Activated naive CD4-positive, alpha-beta T cell treated with anti-CD3 and anti-CD28 coated beads for 36 hours (primary cell): ENCODE measurements around the gene SLBP. TPM values are rescaled to one million over a fixed set of nuclear protein-coding genes. Genes with fewer than 3 reads are reported as not detected.

Experiments used
- CTCF ChIA-PET: fragments of 350-600 bp; sonication (Branson Sonifier 250); formaldehyde crosslinking; loops from one replicate; lab custom pipeline; 2021; ENCODE audit warnings: antibody characterized with exemption; lab: Charles Lee
- DNase-seq: peaks from one replicate; pipeline ENCODE4 v3.0.0-alpha.2; 2020
- H3K27ac Mint-ChIP-seq: one replicate; pipeline ENCODE4 v1.8.0; 2021; ENCODE audit warnings: mild to moderate bottlenecking, mixed read lengths
- H3K27me3 Mint-ChIP-seq: one replicate; pipeline ENCODE4 v1.8.0; 2021; ENCODE audit warnings: low read depth, mixed read lengths
- H3K36me3 Mint-ChIP-seq: one replicate; pipeline ENCODE4 v1.8.0; 2021; ENCODE audit warnings: low read depth, mixed read lengths
- H3K4me1 Mint-ChIP-seq: one replicate; pipeline ENCODE4 v1.8.0; 2021; ENCODE audit warnings: low read depth, mixed read lengths
- H3K4me3 Mint-ChIP-seq: one replicate; pipeline ENCODE4 v1.8.0; 2021; ENCODE audit warnings: mild to moderate bottlenecking, moderate library complexity, mixed read lengths
- H3K9me3 Mint-ChIP-seq: one replicate; pipeline ENCODE4 v1.8.0; 2021; ENCODE audit warnings: mixed read lengths
- intact Hi-C: fragments of 100-400 bp; cut with micrococcal nuclease; formaldehyde crosslinking; loops from one replicate; pipeline ENCODE4 v1.15.1; 2023
- total RNA-seq, 2 experiments: library from RNA; stranded (reverse); gene quantifications; one replicate each; pipeline ENCODE4 v1.2.3, GENCODE V29; 2021

SLBP gene
- total RNA-seq, 2 experiments from 2014 or later: 75.4 to 77.1 TPM

DNA sequence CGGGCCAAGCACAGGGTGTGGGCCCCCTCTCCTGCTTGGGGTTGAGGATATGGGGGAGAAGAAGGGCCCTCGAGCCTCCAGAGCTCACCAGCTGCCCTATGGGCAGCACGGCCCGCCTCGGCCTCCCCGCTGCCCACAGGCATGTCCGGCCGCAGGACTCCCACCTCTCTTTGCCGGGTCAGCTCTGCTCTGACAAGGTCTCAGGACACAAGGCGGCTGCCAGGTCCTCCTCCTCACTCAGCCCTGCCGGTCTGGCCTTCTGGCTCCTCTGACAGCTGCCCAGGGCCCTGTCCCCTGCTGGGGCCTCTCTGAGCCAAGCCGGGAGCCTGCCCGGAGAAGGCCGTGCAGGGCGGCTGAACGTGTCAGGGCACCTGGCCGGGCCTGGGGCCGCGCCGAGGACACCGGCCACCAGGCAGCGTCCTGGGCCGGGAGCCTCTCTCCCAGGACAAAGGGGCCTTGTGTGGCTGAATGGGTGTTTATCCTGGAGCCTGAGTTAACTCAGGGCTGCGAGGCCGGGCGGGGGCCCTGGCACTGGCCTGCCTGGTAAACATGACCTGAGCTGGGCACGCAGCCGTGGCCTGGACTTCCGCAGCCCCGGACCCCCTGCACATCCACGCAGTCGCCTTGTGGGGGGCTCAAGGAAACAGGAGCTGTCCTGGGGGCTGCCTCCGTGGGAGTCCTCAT is 34.9 kb upstream of the SLBP start:
- Mint-ChIP-seq H3K36me3 (peaks cover 14% of the 10 kb centered on the region), H3K4me3 (no peak overlapping the region), H3K9me3 (no peaks in the 10 kb centered on the region), H3K27ac (no peak overlapping the region), H3K27me3 (no peaks in the 10 kb centered on the region), H3K4me1 (no peaks in the 10 kb centered on the region)
- intact Hi-C loops: loop anchor here (2.0 kb wide), 1 partner anchor 262 kb away; the partner anchor contains the start of gene NELFA
- no peak for DNase-seq
- CTCF ChIA-PET: interaction anchor here (0.6 to 4.1 kb wide), 10 partner anchors 17 to 174 kb away, joined by 3 to 55 read pairs (median 6); no protein-coding TSS in a partner anchor

- H3K36me3 Mint-ChIP-seq: peaks cover 20% of the 10 kb centered on the region
- peak; percentile 81 for DNase-seq
- H3K4me1 Mint-ChIP-seq: no peaks in the 10 kb centered on the region
- H3K4me3 Mint-ChIP-seq: no peak overlapping the region
- H3K9me3 Mint-ChIP-seq: no peaks in the 10 kb centered on the region
- CTCF ChIA-PET: interaction anchor here (0.6 to 4.1 kb wide), 5 partner anchors 20 to 175 kb away, joined by 3 to 55 read pairs (median 11); no protein-coding TSS in a partner anchor
- intact Hi-C loops: loop anchor here (2.0 kb wide), 1 partner anchor 263 kb away; the partner anchor contains the start of gene NELFA
- H3K27me3 Mint-ChIP-seq: no peaks in the 10 kb centered on the region
- no peak overlapping the region for H3K27ac Mint-ChIP-seq
Measured at GRCh38 chr4:1746265-1746691, 34.2 kb upstream of the SLBP start.

DNA sequence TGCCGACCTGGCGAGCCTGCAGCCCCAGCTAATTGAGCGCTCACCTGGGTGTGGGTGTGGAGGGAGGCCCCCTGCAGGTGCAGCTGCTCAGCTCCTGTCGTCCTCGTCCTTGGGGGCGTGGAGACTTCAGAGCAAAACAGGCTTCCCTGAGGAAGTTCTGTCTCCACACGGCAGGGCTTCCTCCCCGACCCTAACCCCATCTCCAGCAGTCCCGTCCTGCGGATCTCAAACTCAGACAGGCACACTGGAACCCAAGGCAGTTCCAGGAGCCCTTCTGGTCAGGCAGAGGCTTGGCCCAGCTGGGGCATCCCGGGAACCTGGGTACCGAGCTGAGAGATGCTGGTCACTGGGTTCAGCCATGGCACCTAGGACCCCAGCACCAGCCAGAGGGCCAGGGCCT is 33.6 kb upstream of the SLBP start:
- Mint-ChIP-seq H3K27me3 (no peaks in the 10 kb centered on the region), H3K4me3 (no peak overlapping the region), H3K27ac (no peak overlapping the region), H3K4me1 (no peaks in the 10 kb centered on the region), H3K36me3 (peaks cover 24% of the 10 kb centered on the region), H3K9me3 (no peaks in the 10 kb centered on the region)
- DNase-seq: no peak
- intact Hi-C loops: loop anchor here (2.0 kb wide), 1 partner anchor 263 kb away; the partner anchor contains the start of gene NELFA
- CTCF ChIA-PET: interaction anchor here (0.6 to 2.2 kb wide), 6 partner anchors 19 to 164 kb away, joined by 3 to 19 read pairs (median 4); no protein-coding TSS in a partner anchor

GRCh38 chr4:1745165-1745564 is 33.0 kb upstream of the SLBP start:
- Mint-ChIP-seq H3K36me3 (peaks cover 28% of the 10 kb centered on the region), H3K27me3 (no peaks in the 10 kb centered on the region), H3K9me3 (no peaks in the 10 kb centered on the region), H3K4me3 (no peak overlapping the region), H3K4me1 (no peaks in the 10 kb centered on the region), H3K27ac (no peak overlapping the region)
- intact Hi-C loops: no loop called here
- CTCF ChIA-PET: interaction anchor here (0.6 to 2.2 kb wide), 6 partner anchors 19 to 165 kb away, joined by 3 to 19 read pairs (median 4); no protein-coding TSS in a partner anchor
- no peak for DNase-seq

DNA sequence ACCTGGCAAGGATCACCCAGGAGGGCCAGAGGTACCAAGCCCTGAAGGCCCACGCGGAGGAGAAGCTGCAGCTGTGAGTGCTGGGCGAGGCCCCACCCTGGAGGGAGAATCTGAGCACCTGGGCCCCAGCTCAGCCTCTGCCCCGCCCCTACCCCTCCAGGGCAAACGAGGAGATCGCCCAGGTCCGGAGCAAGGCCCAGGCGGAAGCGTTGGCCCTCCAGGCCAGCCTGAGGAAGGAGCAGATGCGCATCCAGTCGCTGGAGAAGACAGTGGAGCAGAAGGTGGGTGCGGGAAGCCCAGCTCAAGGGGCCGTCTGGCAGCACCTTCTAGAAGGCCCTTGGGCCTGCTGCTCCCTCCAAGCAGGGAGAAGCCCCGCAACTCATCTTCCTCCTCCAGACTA is 32.4 kb upstream of the SLBP start:
- Mint-ChIP-seq H3K4me1 (no peaks in the 10 kb centered on the region), H3K9me3 (no peaks in the 10 kb centered on the region), H3K36me3 (peaks cover 31% of the 10 kb centered on the region), H3K27me3 (no peaks in the 10 kb centered on the region), H3K4me3 (no peak overlapping the region), H3K27ac (no peak overlapping the region)
- DNase-seq: no peak
- intact Hi-C loops: no loop called here
- CTCF ChIA-PET: interaction anchor here (1.2 to 2.2 kb wide), 4 partner anchors 21 to 76 kb away, joined by 3 to 19 read pairs (median 4); no protein-coding TSS in a partner anchor

GRCh38 chr4:1743975-1744374 is 31.9 kb upstream of the SLBP start:
- CTCF ChIA-PET: interaction anchor here (1.2 to 2.2 kb wide), 3 partner anchors 20 to 66 kb away, joined by 3 to 19 read pairs (median 5); no protein-coding TSS in a partner anchor
- Mint-ChIP-seq H3K4me3 (no peak overlapping the region), H3K27me3 (no peaks in the 10 kb centered on the region), H3K4me1 (no peaks in the 10 kb centered on the region), H3K9me3 (no peaks in the 10 kb centered on the region), H3K27ac (peak overlapping the region; percentile 54), H3K36me3 (peaks cover 36% of the 10 kb centered on the region)
- DNase-seq: no peak
- intact Hi-C loops: no loop called here

GRCh38 chr4:1743551-1743950 is 31.4 kb upstream of the SLBP start:
- no peak overlapping the region for H3K4me3 Mint-ChIP-seq
- no peak for DNase-seq
- H3K27ac Mint-ChIP-seq: peak overlapping the region; percentile 54
- intact Hi-C loops: no loop called here
- no peaks in the 10 kb centered on the region for H3K4me1 Mint-ChIP-seq
- H3K9me3 Mint-ChIP-seq: peaks cover 4% of the 10 kb centered on the region
- CTCF ChIA-PET: interaction anchor here (1.2 kb wide), 1 partner anchor 20 kb away, joined by 3 read pairs; no protein-coding TSS in a partner anchor
- H3K36me3 Mint-ChIP-seq: peaks cover 40% of the 10 kb centered on the region
- H3K27me3 Mint-ChIP-seq: no peaks in the 10 kb centered on the region

- Mint-ChIP-seq H3K9me3 (peaks cover 13% of the 10 kb centered on the region), H3K36me3 (peaks cover 63% of the 10 kb centered on the region), H3K4me3 (no peak overlapping the region), H3K4me1 (no peaks in the 10 kb centered on the region), H3K27me3 (no peaks in the 10 kb centered on the region), H3K27ac (peak overlapping the region; percentile 61)
- intact Hi-C loops: no loop called here
- no peak for DNase-seq
- CTCF ChIA-PET: no interaction called here
Measured at GRCh38 chr4:1741208-1741607, 29.1 kb upstream of the SLBP start.

DNA sequence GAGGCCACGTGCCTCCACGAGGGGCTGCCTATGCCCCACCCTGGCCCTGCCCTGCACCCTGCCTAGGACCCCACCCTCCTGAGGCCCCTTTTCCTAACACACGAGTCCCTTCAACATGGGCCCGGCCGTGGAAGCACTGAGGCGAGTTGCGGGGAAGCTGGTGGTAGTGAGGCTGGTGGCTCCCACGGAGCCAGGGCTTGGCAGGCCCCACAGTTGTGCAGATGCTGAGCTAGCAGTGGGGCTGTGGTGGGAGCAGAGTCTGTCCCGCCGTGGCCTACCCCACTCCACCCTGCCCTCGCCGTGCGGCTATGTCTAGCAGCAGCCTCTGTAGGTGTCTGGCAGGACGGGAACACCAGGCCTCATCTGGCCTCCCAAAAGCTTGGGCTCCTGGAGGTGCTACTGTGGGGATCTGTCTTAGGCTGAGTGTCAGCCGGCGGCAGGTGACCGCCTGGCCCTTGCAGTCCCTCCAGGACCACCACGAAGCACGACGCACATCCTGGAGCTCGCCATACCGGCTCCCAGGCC is 28.0 kb upstream of the SLBP start:
- Mint-ChIP-seq H3K4me3 (no peak overlapping the region), H3K9me3 (peaks cover 13% of the 10 kb centered on the region), H3K27ac (no peak overlapping the region), H3K36me3 (peaks cover 71% of the 10 kb centered on the region), H3K27me3 (no peaks in the 10 kb centered on the region), H3K4me1 (no peaks in the 10 kb centered on the region)
- intact Hi-C loops: no loop called here
- no peak for DNase-seq
- CTCF ChIA-PET: interaction anchor here (1.4 kb wide), 1 partner anchor 8 kb away, joined by 3 read pairs; no protein-coding TSS in a partner anchor

- intact Hi-C loops: no loop called here
- Mint-ChIP-seq H3K27me3 (no peaks in the 10 kb centered on the region), H3K9me3 (peaks cover 13% of the 10 kb centered on the region), H3K36me3 (peaks cover 75% of the 10 kb centered on the region), H3K27ac (no peak overlapping the region), H3K4me1 (no peaks in the 10 kb centered on the region), H3K4me3 (no peak overlapping the region)
- DNase-seq: no peak
- CTCF ChIA-PET: interaction anchor here (1.4 kb wide), 1 partner anchor 9 kb away, joined by 3 read pairs; no protein-coding TSS in a partner anchor
Measured at GRCh38 chr4:1739358-1739757, 27.2 kb upstream of the SLBP start.

GRCh38 chr4:1738410-1738809 is 26.3 kb upstream of the SLBP start:
- DNase-seq: no peak
- H3K4me1 Mint-ChIP-seq: no peaks in the 10 kb centered on the region
- peaks cover 13% of the 10 kb centered on the region for H3K9me3 Mint-ChIP-seq
- H3K4me3 Mint-ChIP-seq: no peak overlapping the region
- CTCF ChIA-PET: interaction anchor here (1.3 kb wide), 1 partner anchor 72 kb away, joined by 3 read pairs; no protein-coding TSS in a partner anchor
- no peaks in the 10 kb centered on the region for H3K27me3 Mint-ChIP-seq
- H3K27ac Mint-ChIP-seq: no peak overlapping the region
- intact Hi-C loops: no loop called here
- peaks cover 75% of the 10 kb centered on the region for H3K36me3 Mint-ChIP-seq

GRCh38 chr4:1737666-1738065 is 25.5 kb upstream of the SLBP start:
- no peak overlapping the region for H3K27ac Mint-ChIP-seq
- no peak for DNase-seq
- H3K4me1 Mint-ChIP-seq: peaks cover 2% of the 10 kb centered on the region
- H3K36me3 Mint-ChIP-seq: peaks cover 77% of the 10 kb centered on the region
- no peaks in the 10 kb centered on the region for H3K27me3 Mint-ChIP-seq
- intact Hi-C loops: no loop called here
- H3K9me3 Mint-ChIP-seq: peaks cover 13% of the 10 kb centered on the region
- H3K4me3 Mint-ChIP-seq: no peak overlapping the region
- CTCF ChIA-PET: interaction anchor here (1.3 kb wide), 1 partner anchor 73 kb away, joined by 3 read pairs; no protein-coding TSS in a partner anchor
